PC-3 (cell line): ENCODE measurements around the gene AXIN2. TPM values are rescaled to one million over a fixed set of nuclear protein-coding genes. Genes with fewer than 3 reads are reported as not detected.

Experiments used
- ATAC-seq: fragments of 200-7000 bp; cut with Tn5 transposase; 2 replicates; pipeline ENCODE4 v1.9.1; 2020; ENCODE audit warnings: mild to moderate bottlenecking, moderate library complexity
- BruUV-seq: library from RNA; stranded (reverse); fragments of 400-500 nt; replicated peaks from 2 replicates; lab custom pipeline; 2021; lab: Mats Ljungman, UMichigan
- CTCF ChIA-PET: fragments of 300-600 bp; sonication (Branson Sonifier 250); formaldehyde crosslinking; loops from one replicate; lab custom pipeline; 2022; ENCODE audit warnings: antibody characterized with exemption; lab: Charles Lee
- POLR2A ChIA-PET: fragments of 300-600 bp; sonication (Branson Sonifier 250); formaldehyde crosslinking; loops from one replicate; lab custom pipeline; 2022; ENCODE audit warnings: antibody characterized with exemption; ENCODE audit not compliant: unreplicated experiment; lab: Charles Lee
- DNase-seq: peaks from one replicate; pipeline ENCODE4 v3.0.0-alpha.2; 2015
- H2AFZ ChIP-seq: fragments of 300-600 bp; sonication (generic); 2 replicates; pipeline ENCODE4 v1.6.0; 2016; ENCODE audit warnings: antibody characterized with exemption, low read length
- H3F3A ChIP-seq: fragments of 300-600 bp; sonication (generic); one replicate; pipeline ENCODE4 v1.6.0; 2017; ENCODE audit warnings: antibody characterized with exemption, low read length, control low read depth, mild to moderate bottlenecking; ENCODE audit not compliant: unreplicated experiment
- H3K27ac ChIP-seq: fragments of 300-600 bp; sonication (generic); 2 replicates; pipeline ENCODE4 v1.5.1; 2016; ENCODE audit warnings: mild to moderate bottlenecking, low read length
- H3K27me3 ChIP-seq: fragments of 300-600 bp; sonication (generic); 2 replicates; pipeline ENCODE4 v1.6.1; 2016; ENCODE audit warnings: low read length, mixed read lengths
- H3K36me3 ChIP-seq: fragments of 300-600 bp; sonication (generic); 2 replicates; pipeline ENCODE4 v1.6.1; 2016; ENCODE audit warnings: low read depth, mixed run types, low read length, mixed read lengths
- H3K4me1 ChIP-seq: fragments of 300-600 bp; sonication (generic); 2 replicates; pipeline ENCODE4 v1.5.1; 2016; ENCODE audit warnings: low read length; ENCODE audit not compliant: insufficient read depth
- H3K4me2 ChIP-seq: fragments of 300-600 bp; sonication (generic); 2 replicates; pipeline ENCODE4 v1.6.0; 2016; ENCODE audit warnings: low read length
- H3K4me3 ChIP-seq: fragments of 300-600 bp; sonication (generic); 2 replicates; pipeline ENCODE4 v1.5.1; 2016; ENCODE audit warnings: mild to moderate bottlenecking, low read length, mixed read lengths
- H3K79me2 ChIP-seq: fragments of 300-600 bp; sonication (generic); 2 replicates; pipeline ENCODE4 v1.6.1; 2017; ENCODE audit warnings: low read length, mixed read lengths
- H3K9ac ChIP-seq: fragments of 300-600 bp; sonication (generic); 2 replicates; pipeline ENCODE4 v1.6.0; 2016; ENCODE audit warnings: mild to moderate bottlenecking, low read length
- H3K9me2 ChIP-seq: fragments of 300-600 bp; sonication (generic); replicated peaks from 2 replicates; pipeline ENCODE4 v1.6.1; 2016; ENCODE audit warnings: mixed run types, low read length, mixed read lengths
- H3K9me3 ChIP-seq: fragments of 300-600 bp; sonication (generic); 2 replicates; pipeline ENCODE4 v1.6.1; 2016; ENCODE audit warnings: low read length, mixed read lengths
- H4K20me1 ChIP-seq: fragments of 300-600 bp; sonication (generic); 2 replicates; pipeline ENCODE4 v1.6.1; 2016; ENCODE audit warnings: low read length, mixed read lengths
- EZH2 ChIP-seq: fragments of 300-600 bp; sonication (generic); IDR thresholded peaks from one replicate; pipeline ENCODE4 v1.6.1; 2017; ENCODE audit warnings: antibody characterized with exemption, mild to moderate bottlenecking, low read length; ENCODE audit not compliant: unreplicated experiment
- EZH2phosphoT487 ChIP-seq: fragments of 300-600 bp; sonication (generic); IDR thresholded peaks from 2 replicates; pipeline ENCODE4 v1.6.1; 2018; ENCODE audit warnings: mild to moderate bottlenecking, antibody characterized with exemption, low read length, borderline replicate concordance
- intact Hi-C: fragments of 100-400 bp; cut with micrococcal nuclease; formaldehyde crosslinking; loops from 2 replicates; pipeline ENCODE4 v1.9.0; 2023
- total RNA-seq: library from RNA; depleted of rRNA; stranded (reverse); fragments of >200 nt; gene quantifications from 2 replicates; pipeline ENCODE4 v1.2.3, GENCODE V29; 2014
- TF ChIP-seq, protein P1 (sequence below): fragments of 300-600 bp; sonication (generic); conservative IDR thresholded peaks from 2 replicates; pipeline ENCODE4 v1.5.1; 2017; ENCODE audit warnings: antibody characterized with exemption, low read depth, mild to moderate bottlenecking, low read length

Gene AXIN2
- total RNA-seq, 1 experiment from 2014 or later: 2.0 TPM

- H3F3A ChIP-seq: no peaks in the 10 kb centered on the region
- ATAC-seq (no peak), DNase-seq (no peak)
- no peak overlapping the region for H3K27ac ChIP-seq
- no peak overlapping the region for H3K4me3 ChIP-seq
- no peaks in the 10 kb centered on the region for H3K9me2 ChIP-seq
- H4K20me1 ChIP-seq: no peaks in the 10 kb centered on the region
- H3K27me3 ChIP-seq: no peaks in the 10 kb centered on the region
- BruUV-seq: no TSS peak
- no peaks in the 10 kb centered on the region for H3K79me2 ChIP-seq
- CTCF ChIA-PET: interaction anchor here (0.6 to 1.0 kb wide), 2 partner anchors 46 to 292 kb away, joined by 3 to 11 read pairs; no protein-coding TSS in a partner anchor
- TF ChIP-seq, protein P1, sequence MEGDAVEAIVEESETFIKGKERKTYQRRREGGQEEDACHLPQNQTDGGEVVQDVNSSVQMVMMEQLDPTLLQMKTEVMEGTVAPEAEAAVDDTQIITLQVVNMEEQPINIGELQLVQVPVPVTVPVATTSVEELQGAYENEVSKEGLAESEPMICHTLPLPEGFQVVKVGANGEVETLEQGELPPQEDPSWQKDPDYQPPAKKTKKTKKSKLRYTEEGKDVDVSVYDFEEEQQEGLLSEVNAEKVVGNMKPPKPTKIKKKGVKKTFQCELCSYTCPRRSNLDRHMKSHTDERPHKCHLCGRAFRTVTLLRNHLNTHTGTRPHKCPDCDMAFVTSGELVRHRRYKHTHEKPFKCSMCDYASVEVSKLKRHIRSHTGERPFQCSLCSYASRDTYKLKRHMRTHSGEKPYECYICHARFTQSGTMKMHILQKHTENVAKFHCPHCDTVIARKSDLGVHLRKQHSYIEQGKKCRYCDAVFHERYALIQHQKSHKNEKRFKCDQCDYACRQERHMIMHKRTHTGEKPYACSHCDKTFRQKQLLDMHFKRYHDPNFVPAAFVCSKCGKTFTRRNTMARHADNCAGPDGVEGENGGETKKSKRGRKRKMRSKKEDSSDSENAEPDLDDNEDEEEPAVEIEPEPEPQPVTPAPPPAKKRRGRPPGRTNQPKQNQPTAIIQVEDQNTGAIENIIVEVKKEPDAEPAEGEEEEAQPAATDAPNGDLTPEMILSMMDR: no peak
- TF ChIP-seq EZH2phosphoT487 (no peak), EZH2 (no peak)
- POLR2A ChIA-PET: no interaction called here
- intact Hi-C loops: no loop called here
- H3K36me3 ChIP-seq: no peaks in the 10 kb centered on the region
- no peak overlapping the region for H2AFZ ChIP-seq
- no peak overlapping the region for H3K4me2 ChIP-seq
- no peaks in the 10 kb centered on the region for H3K9me3 ChIP-seq
- H3K9ac ChIP-seq: no peak overlapping the region
- peaks cover 7% of the 10 kb centered on the region for H3K4me1 ChIP-seq
Observed at GRCh38 chr17:65522751-65523404, 38.6 kb downstream of the AXIN2 start.

GRCh38 chr17:65519462-65519861, 42.0 kb downstream of the AXIN2 start:
- Histone ChIP-seq H3K27me3 (no peaks in the 10 kb centered on the region), H3K36me3 (no peaks in the 10 kb centered on the region), H3K79me2 (no peaks in the 10 kb centered on the region), H3K9me2 (no peaks in the 10 kb centered on the region), H3K4me2 (no peak overlapping the region), H3K9ac (no peak overlapping the region), H4K20me1 (no peaks in the 10 kb centered on the region), H3K27ac (no peak overlapping the region), H3K9me3 (no peaks in the 10 kb centered on the region), H3F3A (no peaks in the 10 kb centered on the region), H3K4me1 (peaks cover 7% of the 10 kb centered on the region), H2AFZ (no peak overlapping the region), H3K4me3 (no peak overlapping the region)
- ChIA-PET CTCF (no interaction called here), POLR2A (no interaction called here)
- TF ChIP-seq, protein P1: no peak
- no peak for TF ChIP-seq EZH2
- TF ChIP-seq EZH2phosphoT487: no peak
- ATAC-seq (no peak), DNase-seq (no peak)
- intact Hi-C loops: no loop called here
- BruUV-seq: no TSS peak

DNA sequence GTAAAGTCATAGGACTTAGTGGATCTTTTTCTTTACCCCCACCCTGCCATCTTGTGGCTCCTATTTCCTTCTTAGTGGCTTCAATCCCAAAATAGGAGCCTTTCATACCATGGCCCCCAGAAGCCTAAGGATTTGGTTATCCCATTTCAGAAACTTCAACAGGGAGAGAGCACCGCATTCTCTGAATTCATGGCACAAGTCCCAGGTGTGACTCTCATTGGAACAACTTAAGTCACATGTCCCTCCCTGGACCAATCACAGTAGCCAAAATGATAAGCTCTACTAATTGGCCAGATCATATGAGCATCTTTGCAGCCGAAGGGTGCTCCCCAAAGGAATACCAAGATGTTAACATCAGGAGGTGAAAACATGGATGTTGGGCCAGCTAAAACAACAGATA, 43.2 kb downstream of the AXIN2 start:
- Histone ChIP-seq H3K9ac (no peak overlapping the region), H3F3A (no peaks in the 10 kb centered on the region), H3K4me3 (no peak overlapping the region), H3K36me3 (no peaks in the 10 kb centered on the region), H3K9me3 (no peaks in the 10 kb centered on the region), H3K4me2 (no peak overlapping the region), H2AFZ (no peak overlapping the region), H4K20me1 (no peaks in the 10 kb centered on the region), H3K9me2 (no peaks in the 10 kb centered on the region), H3K79me2 (no peaks in the 10 kb centered on the region), H3K4me1 (no peaks in the 10 kb centered on the region), H3K27ac (no peak overlapping the region), H3K27me3 (no peaks in the 10 kb centered on the region)
- ChIA-PET CTCF (no interaction called here), POLR2A (no interaction called here)
- no TSS peak for BruUV-seq
- no peak for ATAC-seq
- DNase-seq: no peak
- intact Hi-C loops: no loop called here
- TF ChIP-seq EZH2phosphoT487 (no peak), EZH2 (no peak)
- TF ChIP-seq, protein P1: no peak
